Caco-2 (cell line): ENCODE data around the gene CALD1. TPM values are rescaled to one million over a fixed set of nuclear protein-coding genes. Genes with fewer than 3 reads are reported as not detected.
A peak's percentile ranks its signal among the peaks of the same experiment; 100 is the strongest.

ENCODE experiments used
- BruUV-seq: library from RNA; stranded (reverse); fragments of 400-500 nt; replicated peaks from 2 replicates; lab custom pipeline; 2021; lab: Mats Ljungman, UMichigan
- CTCF ChIA-PET: fragments of 300-600 bp; sonication (Branson Sonifier 250); formaldehyde crosslinking; loops from one replicate; lab custom pipeline; 2022; ENCODE audit warnings: antibody characterized with exemption; lab: Charles Lee
- POLR2A ChIA-PET: fragments of 300-600 bp; sonication (Branson Sonifier 250); formaldehyde crosslinking; loops from one replicate; lab custom pipeline; 2022; ENCODE audit warnings: antibody characterized with exemption; lab: Charles Lee
- DNase-seq, 2 experiments: peaks; one replicate each; pipeline versions ENCODE4 v3.0.0 to v3.0.0-alpha.2; 2020 to 2022
- H3K27me3 ChIP-seq: replicated peaks from 2 replicates; pipeline ENCODE4 v1.6.0; 2011; ENCODE audit warnings: low read length; ENCODE audit not compliant: control insufficient read depth, insufficient read depth
- H3K36me3 ChIP-seq: 2 replicates; pipeline ENCODE4 v1.5.1; 2011; ENCODE audit warnings: low read length; ENCODE audit not compliant: control insufficient read depth, insufficient read depth
- H3K4me1 ChIP-seq: fragments of 250-450 bp; sonication (Bioruptor Pico); 2 replicates; pipeline ENCODE4 v1.5.1; 2020; ENCODE audit warnings: mild to moderate bottlenecking
- H3K4me3 ChIP-seq: 2 replicates; pipeline ENCODE4 v1.5.1; 2011; ENCODE audit warnings: low read depth, mild to moderate bottlenecking, control low read depth, low read length
- H3K9me3 ChIP-seq: fragments of 250-450 bp; sonication (Bioruptor Pico); 2 replicates; pipeline ENCODE4 v1.5.1; 2020; ENCODE audit warnings: mild to moderate bottlenecking, moderate library complexity
- H3K27ac Mint-ChIP-seq: one replicate; pipeline ENCODE4 v1.8.0; 2022; ENCODE audit warnings: mixed read lengths; ENCODE audit not compliant: unreplicated experiment
- H3K27me3 Mint-ChIP-seq: one replicate; pipeline ENCODE4 v1.8.0; 2022; ENCODE audit warnings: mixed read lengths; ENCODE audit not compliant: insufficient read depth, unreplicated experiment
- H3K36me3 Mint-ChIP-seq: one replicate; pipeline ENCODE4 v1.8.0; 2022; ENCODE audit warnings: mild to moderate bottlenecking, mixed read lengths; ENCODE audit not compliant: insufficient read depth, unreplicated experiment
- H3K4me1 Mint-ChIP-seq: one replicate; pipeline ENCODE4 v1.8.0; 2022; ENCODE audit warnings: low read depth, mixed read lengths; ENCODE audit not compliant: unreplicated experiment
- H3K4me3 Mint-ChIP-seq: one replicate; pipeline ENCODE4 v1.8.0; 2022; ENCODE audit warnings: mild to moderate bottlenecking, moderate library complexity, mixed read lengths; ENCODE audit not compliant: unreplicated experiment
- H3K9me3 Mint-ChIP-seq: one replicate; pipeline ENCODE4 v1.8.0; 2022; ENCODE audit warnings: mixed read lengths; ENCODE audit not compliant: unreplicated experiment
- intact Hi-C: fragments of 100-400 bp; cut with micrococcal nuclease; formaldehyde crosslinking; loops from one replicate; pipeline ENCODE4 v1.10.0; 2022; ENCODE audit not compliant: unreplicated experiment
- total RNA-seq: library from RNA; stranded (reverse); gene quantifications from 2 replicates; pipeline ENCODE4 v1.2.3, GENCODE V29; 2022
- TF ChIP-seq, protein P1 (sequence below), 2 experiments: fragments of 200-600 bp in 1 of 2; IDR thresholded peaks; 1 replicate in 1 of 2; 2 replicates in 1 of 2; pipeline versions ENCODE4 v1.5.1 to v1.8.0; 2011 to 2022; ENCODE audit warnings: antibody characterized with exemption in 1 of 2, control low read depth in 1 of 2, inconsistent platforms in 1 of 2, low read depth in 1 of 2, low read length in 1 of 2, mild to moderate bottlenecking in 1 of 2, moderate library complexity in 1 of 2; ENCODE audit not compliant: insufficient read depth in 1 of 2, severe bottlenecking in 1 of 2, unreplicated experiment in 1 of 2

CALD1 gene
- total RNA-seq, 1 experiment from 2014 or later = 155 TPM

- ChIA-PET POLR2A (no interaction called here), CTCF (no interaction called here)
- no peak for DNase-seq
- TF ChIP-seq, protein P1, sequence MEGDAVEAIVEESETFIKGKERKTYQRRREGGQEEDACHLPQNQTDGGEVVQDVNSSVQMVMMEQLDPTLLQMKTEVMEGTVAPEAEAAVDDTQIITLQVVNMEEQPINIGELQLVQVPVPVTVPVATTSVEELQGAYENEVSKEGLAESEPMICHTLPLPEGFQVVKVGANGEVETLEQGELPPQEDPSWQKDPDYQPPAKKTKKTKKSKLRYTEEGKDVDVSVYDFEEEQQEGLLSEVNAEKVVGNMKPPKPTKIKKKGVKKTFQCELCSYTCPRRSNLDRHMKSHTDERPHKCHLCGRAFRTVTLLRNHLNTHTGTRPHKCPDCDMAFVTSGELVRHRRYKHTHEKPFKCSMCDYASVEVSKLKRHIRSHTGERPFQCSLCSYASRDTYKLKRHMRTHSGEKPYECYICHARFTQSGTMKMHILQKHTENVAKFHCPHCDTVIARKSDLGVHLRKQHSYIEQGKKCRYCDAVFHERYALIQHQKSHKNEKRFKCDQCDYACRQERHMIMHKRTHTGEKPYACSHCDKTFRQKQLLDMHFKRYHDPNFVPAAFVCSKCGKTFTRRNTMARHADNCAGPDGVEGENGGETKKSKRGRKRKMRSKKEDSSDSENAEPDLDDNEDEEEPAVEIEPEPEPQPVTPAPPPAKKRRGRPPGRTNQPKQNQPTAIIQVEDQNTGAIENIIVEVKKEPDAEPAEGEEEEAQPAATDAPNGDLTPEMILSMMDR (IDR thresholded peaks at IDR 0.05; ENCODE audit: insufficient read depth in 1 of 2, low read depth in 1 of 2, low read length in 1 of 2, severe bottlenecking in 1 of 2, unreplicated experiment in 1 of 2) = no peak
- Histone ChIP-seq H3K4me1 (peaks cover under 1% of the 10 kb centered on the region; the same call in 1 of the 2 replicates), H3K4me3 (no peak overlapping the region), H3K9me3 (no peaks in the 10 kb centered on the region), H3K36me3 (no peaks in the 10 kb centered on the region), H3K27me3 (no peaks in the 10 kb centered on the region)
- BruUV-seq = no TSS peak
- Mint-ChIP-seq H3K36me3 (no peaks in the 10 kb centered on the region), H3K4me3 (no peak overlapping the region), H3K4me1 (peaks cover 3% of the 10 kb centered on the region), H3K27me3 (no peaks in the 10 kb centered on the region), H3K9me3 (no peaks in the 10 kb centered on the region), H3K27ac (no peak overlapping the region)
- intact Hi-C loops = no loop called here
Observed at GRCh38 chr7:134752006-134752760, 27.3 kb upstream of the CALD1 start.

GRCh38 chr7:134755422-134756022 is 23.9 kb upstream of the CALD1 start:
- intact Hi-C loops = loop anchor here (1.0 to 2.0 kb wide), 2 partner anchors 65 to 123 kb away; no protein-coding TSS in a partner anchor
- CTCF ChIA-PET = interaction anchor here (1.0 kb wide), 1 partner anchor 31 kb away, joined by 6 read pairs; no protein-coding TSS in a partner anchor
- peak; percentile 41 to 58 for DNase-seq

DNA sequence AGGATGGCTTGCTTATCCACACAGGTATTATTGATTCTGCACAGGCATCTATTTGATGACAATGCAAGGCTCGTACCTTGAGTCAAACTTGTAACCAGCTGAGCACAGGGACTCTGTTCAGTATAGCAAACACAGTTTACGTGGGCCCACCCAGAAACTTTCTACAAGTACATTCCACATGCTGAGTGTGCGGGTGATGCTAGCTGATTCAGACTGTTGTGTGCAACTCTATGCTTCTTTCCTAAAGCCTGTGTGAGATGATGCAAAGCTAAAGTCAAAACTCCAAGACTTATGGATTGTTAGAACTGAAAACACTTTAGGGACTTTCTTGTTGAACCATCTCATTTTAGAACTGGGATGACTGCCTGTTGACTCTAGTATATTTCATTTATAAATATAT is 21.5 kb upstream of the CALD1 start:
- DNase-seq = no peak
- peaks cover 43% of the 10 kb centered on the region for H3K4me1 Mint-ChIP-seq
- intact Hi-C loops = no loop called here
- TF ChIP-seq, protein P1 (IDR thresholded peaks at IDR 0.05; ENCODE audit: insufficient read depth in 1 of 2, low read depth in 1 of 2, low read length in 1 of 2, severe bottlenecking in 1 of 2, unreplicated experiment in 1 of 2) = no peak
- H3K9me3 Mint-ChIP-seq = no peaks in the 10 kb centered on the region
- peaks cover 34% of the 10 kb centered on the region for H3K4me1 ChIP-seq
- H3K27me3 ChIP-seq = no peaks in the 10 kb centered on the region
- POLR2A ChIA-PET = no interaction called here
- no peaks in the 10 kb centered on the region for H3K36me3 Mint-ChIP-seq
- H3K27ac Mint-ChIP-seq = no peak overlapping the region
- 0 out of 2 replicates have a peak, but pooled peaks cover 1% of the 10 kb centered on the region for H3K9me3 ChIP-seq
- H3K4me3 ChIP-seq = no peak overlapping the region
- H3K4me3 Mint-ChIP-seq = no peak overlapping the region
- H3K36me3 ChIP-seq = no peaks in the 10 kb centered on the region
- CTCF ChIA-PET = no interaction called here
- H3K27me3 Mint-ChIP-seq = no peaks in the 10 kb centered on the region
- no TSS peak for BruUV-seq

More at GRCh38 chr7:134755422-134756022, 23.9 kb upstream of the CALD1 start:
- POLR2A ChIA-PET = no interaction called here
- H3K9me3 Mint-ChIP-seq = no peaks in the 10 kb centered on the region
- H3K4me3 Mint-ChIP-seq = no peak overlapping the region
- Histone ChIP-seq H3K36me3 (no peaks in the 10 kb centered on the region), H3K4me1 (peaks cover 16% of the 10 kb centered on the region), H3K4me3 (no peak overlapping the region), H3K27me3 (no peaks in the 10 kb centered on the region), H3K9me3 (no peaks in the 10 kb centered on the region)
- no TSS peak for BruUV-seq
- H3K4me1 Mint-ChIP-seq = peaks cover 24% of the 10 kb centered on the region
- no peaks in the 10 kb centered on the region for H3K36me3 Mint-ChIP-seq
- H3K27ac Mint-ChIP-seq = no peak overlapping the region
- TF ChIP-seq, protein P1 (IDR thresholded peaks at IDR 0.05; ENCODE audit: insufficient read depth in 1 of 2, low read depth in 1 of 2, low read length in 1 of 2, severe bottlenecking in 1 of 2, unreplicated experiment in 1 of 2) = peak; percentile 54 to 55
- H3K27me3 Mint-ChIP-seq = no peaks in the 10 kb centered on the region
